GM19438 (cell line): ENCODE measurements around the gene CENPT.
A peak's percentile ranks its signal among the peaks of the same experiment; 100 is the strongest.

Experiments
- ATAC-seq: cut with Tn5 transposase; IDR thresholded peaks from one replicate; pipeline ENCODE4 v1.9.1; 2021; ENCODE audit warnings: low read depth; ENCODE audit not compliant: unreplicated experiment

Gene CENPT, protein sequence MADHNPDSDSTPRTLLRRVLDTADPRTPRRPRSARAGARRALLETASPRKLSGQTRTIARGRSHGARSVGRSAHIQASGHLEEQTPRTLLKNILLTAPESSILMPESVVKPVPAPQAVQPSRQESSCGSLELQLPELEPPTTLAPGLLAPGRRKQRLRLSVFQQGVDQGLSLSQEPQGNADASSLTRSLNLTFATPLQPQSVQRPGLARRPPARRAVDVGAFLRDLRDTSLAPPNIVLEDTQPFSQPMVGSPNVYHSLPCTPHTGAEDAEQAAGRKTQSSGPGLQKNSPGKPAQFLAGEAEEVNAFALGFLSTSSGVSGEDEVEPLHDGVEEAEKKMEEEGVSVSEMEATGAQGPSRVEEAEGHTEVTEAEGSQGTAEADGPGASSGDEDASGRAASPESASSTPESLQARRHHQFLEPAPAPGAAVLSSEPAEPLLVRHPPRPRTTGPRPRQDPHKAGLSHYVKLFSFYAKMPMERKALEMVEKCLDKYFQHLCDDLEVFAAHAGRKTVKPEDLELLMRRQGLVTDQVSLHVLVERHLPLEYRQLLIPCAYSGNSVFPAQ

DNA sequence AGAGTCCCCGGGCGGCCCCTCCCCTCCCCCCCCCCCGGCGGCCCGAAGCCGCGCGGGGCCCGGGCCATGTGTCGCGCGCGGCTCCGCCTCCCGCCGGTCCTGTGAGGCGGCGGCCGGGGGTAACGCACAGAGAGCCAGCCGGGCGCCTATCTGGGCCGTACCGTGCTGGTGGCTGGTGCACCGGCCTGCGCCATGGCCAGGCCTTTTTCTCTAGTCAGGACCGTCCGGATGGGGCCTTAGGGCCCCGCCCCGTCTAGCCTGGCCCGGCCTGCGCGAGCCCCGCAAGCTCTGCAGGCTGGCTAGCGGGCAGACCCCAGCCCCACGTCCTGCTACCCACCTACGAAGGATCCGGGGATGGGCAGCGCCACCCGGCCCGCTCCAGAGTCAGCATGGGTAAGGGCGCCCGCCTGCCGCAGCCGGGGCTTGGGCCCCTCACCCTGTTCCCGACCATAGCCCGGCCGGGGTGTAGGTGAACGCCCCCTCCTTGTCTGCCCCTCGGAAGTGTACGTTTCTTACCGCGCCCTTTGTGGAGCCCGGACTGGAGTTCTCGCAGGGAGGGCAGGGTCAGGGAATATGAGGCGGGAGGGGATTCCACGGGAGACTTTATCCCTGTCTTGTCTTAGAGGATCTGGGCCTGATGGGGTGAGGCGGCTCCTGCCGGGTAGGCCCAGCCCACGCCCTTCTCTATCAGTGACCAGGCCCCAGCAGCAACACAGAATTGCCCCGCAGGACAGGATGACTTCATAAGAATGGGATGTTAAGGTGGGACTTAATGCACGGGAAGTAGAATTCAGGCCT, at the start of gene CENPT:
CENPT (minus strand) TSS at position 630 of the 798 bp plus-strand sequence. CDS start 13,834 bp downstream, outside the sequence.
- ATAC-seq, result peak; percentile 24

GRCh38 chr16:67897231-67897630, 49.7 kb upstream of the CENPT start:
- no peak for ATAC-seq

DNA sequence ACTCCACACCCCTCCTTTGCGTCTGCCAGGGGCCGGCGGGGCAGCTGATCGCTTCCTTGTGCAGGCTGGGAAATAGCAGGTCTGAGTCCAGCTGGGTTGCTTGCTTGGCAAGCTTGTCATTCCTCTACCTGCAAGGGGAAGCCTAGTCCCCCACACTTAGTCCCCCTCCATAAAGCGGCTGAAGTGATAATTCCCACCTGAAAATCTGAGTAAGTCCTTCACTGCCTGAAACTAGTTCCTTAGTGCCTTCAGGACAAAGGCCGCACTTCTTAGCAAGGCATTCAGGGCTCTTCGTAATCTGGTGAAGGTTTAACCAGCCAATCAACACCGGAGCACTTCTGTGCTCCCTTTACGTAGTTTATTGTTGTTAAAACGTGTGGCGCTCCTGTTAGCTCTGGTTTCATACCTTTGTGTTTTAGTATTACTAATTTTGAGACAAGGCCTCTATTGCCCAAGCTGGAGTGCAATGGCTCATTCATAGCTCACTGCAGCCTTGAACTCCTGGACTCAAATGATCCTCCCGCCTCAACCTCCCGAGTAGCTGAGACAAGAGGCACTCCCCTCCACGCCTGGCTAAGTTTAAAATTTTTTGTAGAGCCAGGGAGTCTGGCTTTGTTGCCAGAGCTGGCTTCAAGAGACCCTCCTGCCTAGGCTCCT, 46.4 kb upstream of the CENPT start:
- ATAC-seq, result peak; percentile 8

GRCh38 chr16:67892899-67893742, 45.6 kb upstream of the CENPT start, which contains the start of gene PSKH1:
Gene PSKH1, plus strand, starts transcription at chr16:67893254. Its CDS starts 15,496 bp downstream, at chr16:67908750.
- peak; percentile 92 for ATAC-seq

DNA sequence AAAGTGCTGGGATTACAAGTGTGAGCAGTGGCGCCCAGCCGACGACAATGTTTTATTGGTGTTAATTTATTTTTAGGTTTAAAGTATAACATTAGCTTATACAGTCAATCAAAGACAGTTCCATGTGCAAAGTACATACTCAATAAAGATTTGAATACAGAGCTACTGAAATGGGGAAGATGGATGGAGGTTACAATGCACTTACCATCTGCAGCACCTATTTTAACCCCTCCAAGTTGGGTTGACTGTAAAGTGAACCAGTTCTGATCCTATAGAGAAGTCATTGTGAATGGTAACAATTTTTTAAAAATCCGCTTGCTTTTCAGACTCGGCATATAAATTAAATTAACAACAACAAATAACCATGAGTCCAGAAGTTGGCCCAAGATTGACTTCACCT, 44.9 kb upstream of the CENPT start:
- no peak for ATAC-seq

DNA sequence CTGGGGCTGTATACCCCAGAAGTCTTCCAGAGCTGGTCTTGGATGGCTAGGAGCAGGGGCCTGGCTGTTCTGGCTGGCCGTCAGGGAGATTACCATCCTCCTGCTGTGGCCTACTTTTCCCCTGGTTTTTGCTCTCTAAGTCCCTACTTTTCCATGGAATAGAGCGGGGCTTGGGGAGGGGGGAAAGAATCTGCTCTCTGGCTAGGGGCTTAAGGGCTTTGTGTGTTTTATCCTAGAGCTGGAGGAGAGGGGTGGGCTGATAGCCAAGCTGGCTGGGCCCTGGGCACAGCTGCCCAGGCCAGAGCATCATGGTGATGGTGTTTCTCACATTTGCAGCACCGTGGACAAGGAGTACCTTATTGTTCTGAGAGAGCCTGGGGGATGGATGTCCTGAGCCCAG, 40.8 kb upstream of the CENPT start:
- no peak for ATAC-seq

DNA sequence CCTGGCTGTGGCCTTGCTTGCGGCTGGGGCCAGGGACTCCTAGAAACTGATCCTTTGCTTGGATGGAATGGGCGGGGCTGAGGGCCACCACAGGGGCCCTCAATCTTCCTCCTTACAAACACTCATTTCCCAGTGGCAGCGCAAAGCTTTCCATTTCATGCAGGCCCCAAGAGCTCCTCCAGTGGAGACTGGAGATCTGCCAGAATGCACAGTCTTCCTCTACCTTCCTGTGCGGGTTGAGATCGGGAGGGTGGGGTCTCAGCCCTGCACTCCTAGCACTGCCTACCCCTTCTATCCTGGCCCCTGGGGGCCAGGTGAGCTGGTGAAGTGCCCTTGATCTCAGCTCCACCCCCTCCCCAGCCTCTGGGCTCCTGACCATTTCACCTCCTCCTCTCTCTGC, 38.9 kb upstream of the CENPT start:
- no peak for ATAC-seq

DNA sequence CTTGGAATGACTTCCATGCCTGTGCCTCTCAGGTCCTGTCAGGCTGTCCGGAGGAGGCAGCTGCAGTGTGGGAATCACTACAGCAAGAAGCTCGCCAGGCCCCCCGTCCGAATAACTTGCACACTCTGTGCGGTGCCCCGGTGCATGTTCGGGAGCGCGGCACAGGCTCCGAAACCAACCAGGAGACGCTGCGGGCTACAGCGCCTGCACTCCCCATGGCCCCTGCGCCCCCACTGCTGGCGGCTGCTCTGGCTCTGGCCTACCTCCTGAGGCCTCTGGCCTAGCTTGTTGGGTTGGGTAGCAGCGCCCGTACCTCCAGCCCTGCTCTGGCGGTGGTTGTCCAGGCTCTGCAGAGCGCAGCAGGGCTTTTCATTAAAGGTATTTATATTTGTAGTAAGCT, 38.5 kb upstream of the CENPT start:
- ATAC-seq, result no peak

GRCh38 chr16:67885545-67885944, 38.1 kb upstream of the CENPT start:
- ATAC-seq, result no peak

- ATAC-seq, result no peak
Observed at GRCh38 chr16:67884684-67885083, 37.2 kb upstream of the CENPT start, which contains the start of gene NRN1L. Gene NRN1L, plus strand, starts transcription at chr16:67884885. Its CDS starts 19 bp downstream, at chr16:67884904.

- no peak for ATAC-seq
Observed at GRCh38 chr16:67883872-67884261, 36.4 kb upstream of the CENPT start.

GRCh38 chr16:67883146-67883871, 35.8 kb upstream of the CENPT start:
- ATAC-seq, result no peak

- ATAC-seq, result no peak
Observed at GRCh38 chr16:67882374-67883145, 35.1 kb upstream of the CENPT start.

GRCh38 chr16:67881621-67882161, 34.2 kb upstream of the CENPT start:
- ATAC-seq, result no peak

DNA sequence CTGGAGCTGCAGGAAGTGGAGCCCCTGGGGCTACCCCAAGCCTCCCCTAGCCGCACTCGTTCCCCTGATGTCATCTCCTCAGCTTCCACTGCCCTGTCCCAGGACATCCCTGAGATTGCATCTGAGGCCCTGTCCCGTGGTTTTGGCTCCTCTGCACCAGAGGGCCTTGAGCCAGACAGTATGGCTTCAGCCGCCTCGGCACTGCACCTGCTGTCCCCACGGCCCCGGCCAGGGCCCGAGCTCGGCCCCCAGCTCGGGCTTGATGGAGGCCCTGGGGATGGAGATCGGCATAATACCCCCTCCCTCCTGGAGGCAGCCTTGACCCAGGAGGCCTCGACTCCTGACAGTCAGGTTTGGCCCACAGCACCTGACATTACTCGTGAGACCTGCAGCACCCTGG, 33.1 kb upstream of the CENPT start:
- ATAC-seq, result no peak

GRCh38 chr16:67879936-67880335, 32.4 kb upstream of the CENPT start:
- ATAC-seq, result no peak

DNA sequence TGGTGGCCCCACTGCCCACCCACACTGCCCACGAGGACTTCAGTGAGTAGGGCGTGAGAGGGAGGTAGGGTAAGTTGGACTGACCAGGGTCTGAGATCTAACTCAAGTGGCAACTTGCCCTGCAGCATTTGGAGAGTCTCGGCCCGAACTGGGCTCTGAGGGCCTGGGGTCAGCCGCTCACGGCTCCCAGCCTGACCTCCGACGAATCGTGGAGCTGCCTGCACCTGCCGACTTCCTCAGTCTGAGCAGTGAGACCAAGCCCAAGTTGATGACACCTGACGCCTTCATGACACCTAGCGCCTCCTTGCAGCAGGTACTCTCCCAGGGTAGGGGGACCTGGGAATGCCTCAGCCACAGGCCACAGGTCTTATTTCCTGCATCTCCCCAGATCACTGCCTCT, 32.0 kb upstream of the CENPT start:
- no peak for ATAC-seq

GRCh38 chr16:67878846-67879245, 31.4 kb upstream of the CENPT start:
- no peak for ATAC-seq
